MM.1S (cell line): ENCODE data around the gene E4F1.

ENCODE experiments used
- DNase-seq: peaks from one replicate; pipeline ENCODE4 v3.0.0-alpha.2; 2015
- H2AFZ ChIP-seq: fragments of 300-600 bp; sonication (generic); 2 replicates; pipeline ENCODE4 v1.6.0; 2016; ENCODE audit warnings: antibody characterized with exemption, low read length
- H3F3A ChIP-seq: fragments of 300-600 bp; sonication (generic); 2 replicates; pipeline ENCODE4 v1.6.1; 2016; ENCODE audit warnings: mild to moderate bottlenecking, antibody characterized with exemption, low read length, moderate library complexity, mixed read lengths; ENCODE audit not compliant: insufficient read depth
- H3K27ac ChIP-seq: fragments of 300-600 bp; sonication (generic); 2 replicates; pipeline ENCODE4 v1.5.1; 2016; ENCODE audit warnings: mild to moderate bottlenecking, low read length
- H3K27me3 ChIP-seq: fragments of 300-600 bp; sonication (generic); replicated peaks from 2 replicates; pipeline ENCODE4 v1.6.0; 2016; ENCODE audit warnings: low read length; ENCODE audit not compliant: insufficient read depth
- H3K36me3 ChIP-seq: fragments of 300-600 bp; sonication (generic); replicated peaks from 2 replicates; pipeline ENCODE4 v1.6.1; 2016; ENCODE audit warnings: mild to moderate bottlenecking, low read length, mixed read lengths; ENCODE audit not compliant: insufficient read depth
- H3K4me1 ChIP-seq: fragments of 300-600 bp; sonication (generic); 2 replicates; pipeline ENCODE4 v1.6.1; 2016; ENCODE audit warnings: low read length, mixed read lengths
- H3K4me2 ChIP-seq: fragments of 300-600 bp; sonication (generic); 2 replicates; pipeline ENCODE4 v1.6.0; 2016; ENCODE audit warnings: low read depth, low read length
- H3K4me3 ChIP-seq: fragments of 300-600 bp; sonication (generic); 2 replicates; pipeline ENCODE4 v1.5.1; 2016; ENCODE audit warnings: low read length, mixed read lengths
- H3K79me2 ChIP-seq: fragments of 300-600 bp; sonication (generic); 2 replicates; pipeline ENCODE4 v1.6.1; 2016; ENCODE audit warnings: mixed run types, low read length, mixed read lengths
- H3K9ac ChIP-seq: fragments of 300-600 bp; sonication (generic); 2 replicates; pipeline ENCODE4 v1.6.1; 2016; ENCODE audit warnings: low read length, mixed read lengths
- H3K9me2 ChIP-seq: fragments of 300-600 bp; sonication (generic); replicated peaks from 2 replicates; pipeline ENCODE4 v1.6.1; 2016; ENCODE audit warnings: mild to moderate bottlenecking, low read length, mixed read lengths; ENCODE audit not compliant: insufficient read depth
- H3K9me3 ChIP-seq: fragments of 300-600 bp; sonication (generic); replicated peaks from 2 replicates; pipeline ENCODE4 v1.6.1; 2016; ENCODE audit warnings: mild to moderate bottlenecking, low read length, mixed read lengths; ENCODE audit not compliant: insufficient read depth
- H4K20me1 ChIP-seq: fragments of 300-600 bp; sonication (generic); 2 replicates; pipeline ENCODE4 v1.6.1; 2016; ENCODE audit warnings: mild to moderate bottlenecking, low read length, moderate library complexity, mixed read lengths; ENCODE audit not compliant: insufficient read depth
- EZH2 ChIP-seq: fragments of 300-600 bp; sonication (generic); optimal IDR thresholded peaks from 2 replicates; pipeline ENCODE3; 2017; ENCODE audit warnings: low read depth, mild to moderate bottlenecking, antibody characterized with exemption, low read length, mixed read lengths
- EZH2phosphoT487 ChIP-seq: fragments of 300-600 bp; sonication (generic); IDR thresholded peaks from 2 replicates; pipeline ENCODE4 v1.6.1; 2018; ENCODE audit warnings: antibody characterized with exemption, low read length
- TF ChIP-seq, protein P1 (sequence below): fragments of 300-600 bp; sonication (generic); IDR thresholded peaks from 2 replicates; pipeline ENCODE4 v1.5.1; 2016; ENCODE audit warnings: antibody characterized with exemption, low read length, mixed read lengths

Gene E4F1

DNA sequence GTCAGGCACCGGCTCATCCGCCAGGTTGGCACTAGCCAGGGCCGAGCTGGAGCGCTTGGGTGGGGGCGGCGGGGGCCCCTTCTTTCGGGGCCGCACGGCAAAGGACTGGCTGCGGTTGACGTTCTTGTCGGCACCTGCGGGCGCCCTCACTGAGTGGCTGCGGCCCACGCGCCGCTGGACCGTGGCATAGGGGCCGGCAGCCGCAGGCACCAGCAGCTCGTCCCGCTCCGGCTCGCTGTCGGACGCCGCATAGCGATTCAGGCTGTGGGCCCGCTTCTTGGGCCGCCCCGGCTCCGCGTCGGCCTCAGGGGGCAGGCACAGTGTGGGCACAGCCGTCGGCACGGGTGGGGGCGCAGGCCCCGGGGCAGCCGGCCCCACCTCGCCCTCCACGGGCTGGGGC, 42.9 kb upstream of the E4F1 start:
- H3K9me2 ChIP-seq = no peaks in the 10 kb centered on the region
- no peaks in the 10 kb centered on the region for H3K36me3 ChIP-seq
- H3K4me3 ChIP-seq = no peak overlapping the region
- H3K4me1 ChIP-seq = no peaks in the 10 kb centered on the region
- H4K20me1 ChIP-seq = no peaks in the 10 kb centered on the region
- no peaks in the 10 kb centered on the region for H3K9me3 ChIP-seq
- H3K27me3 ChIP-seq = peaks cover 12% of the 10 kb centered on the region
- no peaks in the 10 kb centered on the region for H3F3A ChIP-seq
- H3K4me2 ChIP-seq = no peak overlapping the region
- H2AFZ ChIP-seq = no peak overlapping the region
- H3K9ac ChIP-seq = no peak overlapping the region
- H3K79me2 ChIP-seq = no peaks in the 10 kb centered on the region
- H3K27ac ChIP-seq = no peak overlapping the region
- TF ChIP-seq EZH2 = no peak
- TF ChIP-seq EZH2phosphoT487 = no peak
- no peak for DNase-seq

GRCh38 chr16:2180962-2181923, 42.1 kb upstream of the E4F1 start:
- Histone ChIP-seq H3K27ac (no peak overlapping the region), H3K36me3 (no peaks in the 10 kb centered on the region), H3K9ac (no peak overlapping the region), H3K9me2 (no peaks in the 10 kb centered on the region), H3F3A (no peaks in the 10 kb centered on the region), H3K4me3 (no peak overlapping the region), H2AFZ (no peak overlapping the region), H3K4me2 (no peak overlapping the region), H4K20me1 (no peaks in the 10 kb centered on the region), H3K79me2 (no peaks in the 10 kb centered on the region), H3K9me3 (no peaks in the 10 kb centered on the region), H3K27me3 (peaks cover 20% of the 10 kb centered on the region), H3K4me1 (no peaks in the 10 kb centered on the region)
- no peak for TF ChIP-seq EZH2phosphoT487
- TF ChIP-seq, protein P1, sequence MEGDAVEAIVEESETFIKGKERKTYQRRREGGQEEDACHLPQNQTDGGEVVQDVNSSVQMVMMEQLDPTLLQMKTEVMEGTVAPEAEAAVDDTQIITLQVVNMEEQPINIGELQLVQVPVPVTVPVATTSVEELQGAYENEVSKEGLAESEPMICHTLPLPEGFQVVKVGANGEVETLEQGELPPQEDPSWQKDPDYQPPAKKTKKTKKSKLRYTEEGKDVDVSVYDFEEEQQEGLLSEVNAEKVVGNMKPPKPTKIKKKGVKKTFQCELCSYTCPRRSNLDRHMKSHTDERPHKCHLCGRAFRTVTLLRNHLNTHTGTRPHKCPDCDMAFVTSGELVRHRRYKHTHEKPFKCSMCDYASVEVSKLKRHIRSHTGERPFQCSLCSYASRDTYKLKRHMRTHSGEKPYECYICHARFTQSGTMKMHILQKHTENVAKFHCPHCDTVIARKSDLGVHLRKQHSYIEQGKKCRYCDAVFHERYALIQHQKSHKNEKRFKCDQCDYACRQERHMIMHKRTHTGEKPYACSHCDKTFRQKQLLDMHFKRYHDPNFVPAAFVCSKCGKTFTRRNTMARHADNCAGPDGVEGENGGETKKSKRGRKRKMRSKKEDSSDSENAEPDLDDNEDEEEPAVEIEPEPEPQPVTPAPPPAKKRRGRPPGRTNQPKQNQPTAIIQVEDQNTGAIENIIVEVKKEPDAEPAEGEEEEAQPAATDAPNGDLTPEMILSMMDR = no peak
- no peak for TF ChIP-seq EZH2
- no peak for DNase-seq

GRCh38 chr16:2181952-2182351, 41.4 kb upstream of the E4F1 start:
- Histone ChIP-seq H3K9me3 (no peaks in the 10 kb centered on the region), H3K9me2 (no peaks in the 10 kb centered on the region), H3K4me2 (no peak overlapping the region), H3K27ac (no peak overlapping the region), H3K79me2 (no peaks in the 10 kb centered on the region), H3K9ac (no peak overlapping the region), H3K27me3 (peaks cover 27% of the 10 kb centered on the region), H3K4me3 (no peak overlapping the region), H3K4me1 (no peaks in the 10 kb centered on the region), H2AFZ (no peak overlapping the region), H3F3A (no peaks in the 10 kb centered on the region), H4K20me1 (no peaks in the 10 kb centered on the region), H3K36me3 (no peaks in the 10 kb centered on the region)
- no peak for DNase-seq
- TF ChIP-seq EZH2phosphoT487 (no peak), EZH2 (no peak)
- TF ChIP-seq, protein P1 = no peak

DNA sequence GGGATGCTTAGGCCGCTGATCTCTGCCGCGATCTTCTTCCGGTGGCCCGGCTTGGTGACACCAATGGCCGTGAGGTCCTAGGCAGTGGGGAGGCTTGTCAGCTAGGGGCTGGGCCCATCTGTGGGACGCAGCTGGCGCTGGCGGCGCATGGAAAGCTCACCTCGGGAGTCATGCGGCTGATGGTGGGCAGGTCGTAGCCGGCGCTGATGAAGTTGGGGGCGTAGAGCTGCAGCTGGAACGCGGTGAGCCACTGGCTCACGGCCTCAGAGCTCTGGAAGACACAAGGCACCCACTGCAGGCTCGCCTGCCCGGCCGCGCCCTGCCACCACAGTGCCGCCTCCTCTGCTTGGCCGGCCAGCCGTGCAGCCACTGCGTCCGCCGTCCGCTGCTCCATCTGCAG, 39.7 kb upstream of the E4F1 start:
- H3K9me2 ChIP-seq = no peaks in the 10 kb centered on the region
- H2AFZ ChIP-seq = no peak overlapping the region
- H3F3A ChIP-seq = no peaks in the 10 kb centered on the region
- no peak overlapping the region for H3K4me3 ChIP-seq
- no peak for DNase-seq
- no peaks in the 10 kb centered on the region for H3K79me2 ChIP-seq
- no peak overlapping the region for H3K9ac ChIP-seq
- no peaks in the 10 kb centered on the region for H3K36me3 ChIP-seq
- no peaks in the 10 kb centered on the region for H3K4me1 ChIP-seq
- H3K27me3 ChIP-seq = peaks cover 44% of the 10 kb centered on the region
- TF ChIP-seq, protein P1 = no peak
- TF ChIP-seq EZH2 = no peak
- no peak for TF ChIP-seq EZH2phosphoT487
- H3K4me2 ChIP-seq = no peak overlapping the region
- no peaks in the 10 kb centered on the region for H4K20me1 ChIP-seq
- no peak overlapping the region for H3K27ac ChIP-seq
- H3K9me3 ChIP-seq = no peaks in the 10 kb centered on the region
